Fibroblast of lung (primary cell): ENCODE data around the gene UBQLN3. TPM values are rescaled to one million over a fixed set of nuclear protein-coding genes. Genes with fewer than 3 reads are reported as not detected.

Source experiments
- DNase-seq, 2 donors: peaks; one replicate each; pipeline versions ENCODE4 v3.0.0 to v3.0.0-alpha.2; 2010; ENCODE audit warnings: low read depth in 2 of 2
- H2AFZ ChIP-seq: 2 replicates; pipeline ENCODE4 v1.5.1; 2012; ENCODE audit warnings: low read length, control low read depth, inconsistent platforms
- H3K27ac ChIP-seq: 2 replicates; pipeline ENCODE4 v1.5.1; 2011; ENCODE audit warnings: low read length, control low read depth; ENCODE audit not compliant: insufficient read depth
- H3K27me3 ChIP-seq: 2 replicates; pipeline ENCODE4 v1.5.1; 2011; ENCODE audit warnings: mild to moderate bottlenecking, low read length; ENCODE audit not compliant: control insufficient read depth, insufficient read depth
- H3K36me3 ChIP-seq: 2 replicates; pipeline ENCODE4 v1.5.1; 2011; ENCODE audit warnings: low read length; ENCODE audit not compliant: control insufficient read depth, insufficient read depth
- H3K4me1 ChIP-seq: 2 replicates; pipeline ENCODE4 v1.5.1; 2011; ENCODE audit warnings: low read length; ENCODE audit not compliant: control insufficient read depth, insufficient read depth; ENCODE audit errors: extremely low read depth
- H3K4me2 ChIP-seq: 2 replicates; pipeline ENCODE4 v1.5.1; 2011; ENCODE audit warnings: low read length, control low read depth; ENCODE audit not compliant: insufficient read depth; ENCODE audit errors: extremely low read depth
- H3K4me3 ChIP-seq, 4 experiments: fragments of 200-600 bp in 1 of 4; sonication (generic) in 1 of 4; replicated peaks in 1 of 4; 2 replicates each; pipeline ENCODE4 v1.5.1; 2011 to 2016; ENCODE audit warnings: low read length in 4 of 4, low read depth in 3 of 4, mild to moderate bottlenecking in 3 of 4, control low read depth in 2 of 4, inconsistent platforms in 1 of 4, mixed read lengths in 1 of 4; ENCODE audit not compliant: insufficient read depth in 1 of 4; ENCODE audit errors: control extremely low read depth in 1 of 4
- H3K79me2 ChIP-seq: 2 replicates; pipeline ENCODE4 v1.5.1; 2012; ENCODE audit warnings: mild to moderate bottlenecking, low read length, inconsistent platforms; ENCODE audit not compliant: control insufficient read depth, insufficient read depth
- H3K9ac ChIP-seq: 2 replicates; pipeline ENCODE4 v1.5.1; 2011; ENCODE audit warnings: mild to moderate bottlenecking, low read length, control low read depth; ENCODE audit not compliant: insufficient read depth
- H3K9me3 ChIP-seq: 2 replicates; pipeline ENCODE4 v1.5.1; 2012; ENCODE audit warnings: low read depth, low read length; ENCODE audit not compliant: control insufficient read depth, insufficient read depth
- H4K20me1 ChIP-seq: 2 replicates; pipeline ENCODE4 v1.5.1; 2011; ENCODE audit warnings: low read length; ENCODE audit not compliant: control insufficient read depth, insufficient read depth; ENCODE audit errors: extremely low read depth
- CTCF ChIP-seq, 2 donors: IDR thresholded peaks in 1 of 2; conservative IDR thresholded peaks in 1 of 2; 1 replicate in 1 of 2; 2 replicates in 1 of 2; pipeline ENCODE4 v1.5.1; 2011 to 2012; ENCODE audit warnings: low read length in 2 of 2, control low read depth in 1 of 2, inconsistent platforms in 1 of 2, low read depth in 1 of 2, mild to moderate bottlenecking in 1 of 2
- EZH2 ChIP-seq: IDR thresholded peaks from 2 replicates; pipeline ENCODE4 v1.5.1; 2012; ENCODE audit warnings: low read length, control low read depth, mild to moderate bottlenecking; ENCODE audit errors: missing control alignments
- polyA plus RNA-seq, 2 donors: library from polyadenylated mRNA; depleted of rRNA in 1 of 2; stranded (reverse) in 1 of 2; unstranded in 1 of 2; fragments of >200 nt; gene quantifications; 2 replicates each; pipeline ENCODE4 v1.2.1, GENCODE V29; 2011 to 2012; ENCODE audit warnings: missing spikeins in 1 of 2
- total RNA-seq: library from RNA; depleted of rRNA; stranded (reverse); fragments of >200 nt; gene quantifications from 2 replicates; pipeline ENCODE4 v1.2.1, GENCODE V29; 2014

The UBQLN3 gene
- total and polyA plus RNA-seq, 2 donors (not counting 1 experiment from before 2014, with no cell fraction given), result 0.17 TPM; not detected in 1

GRCh38 chr11:5500393-5500801 lies 9.4 kb downstream of the UBQLN3 start:
- Histone ChIP-seq H2AFZ (no peak overlapping the region), H3K27me3 (no peaks in the 10 kb centered on the region), H3K27ac (no peak overlapping the region), H3K9me3 (no peaks in the 10 kb centered on the region), H3K9ac (no peak overlapping the region), H3K4me2 (no peak overlapping the region), H3K4me1 (no peaks in the 10 kb centered on the region), H3K36me3 (no peaks in the 10 kb centered on the region), H3K4me3 (no peak overlapping the region), H4K20me1 (no peaks in the 10 kb centered on the region), H3K79me2 (no peaks in the 10 kb centered on the region)
- TF ChIP-seq EZH2 (no peak), CTCF (conservative IDR thresholded peaks at IDR 0.05 in 1 of 2, IDR thresholded peaks at IDR 0.05 in 1 of 2; ENCODE audit: low read depth in 1 of 2, low read length in 2 of 2) (no peak)
- DNase-seq, result no peak

GRCh38 chr11:5499671-5500070 lies 10.1 kb downstream of the UBQLN3 start:
- no peaks in the 10 kb centered on the region for H3K79me2 ChIP-seq
- no peaks in the 10 kb centered on the region for H3K9me3 ChIP-seq
- H3K36me3 ChIP-seq, result no peaks in the 10 kb centered on the region
- no peak overlapping the region for H3K27ac ChIP-seq
- no peak overlapping the region for H3K9ac ChIP-seq
- no peaks in the 10 kb centered on the region for H3K4me1 ChIP-seq
- H4K20me1 ChIP-seq, result no peaks in the 10 kb centered on the region
- H3K4me3 ChIP-seq, result no peak overlapping the region
- no peak overlapping the region for H3K4me2 ChIP-seq
- H2AFZ ChIP-seq, result no peak overlapping the region
- no peaks in the 10 kb centered on the region for H3K27me3 ChIP-seq
- no peak for DNase-seq
- TF ChIP-seq CTCF (conservative IDR thresholded peaks at IDR 0.05 in 1 of 2, IDR thresholded peaks at IDR 0.05 in 1 of 2; ENCODE audit: low read depth in 1 of 2, low read length in 2 of 2), result no peak
- TF ChIP-seq EZH2, result no peak

DNA sequence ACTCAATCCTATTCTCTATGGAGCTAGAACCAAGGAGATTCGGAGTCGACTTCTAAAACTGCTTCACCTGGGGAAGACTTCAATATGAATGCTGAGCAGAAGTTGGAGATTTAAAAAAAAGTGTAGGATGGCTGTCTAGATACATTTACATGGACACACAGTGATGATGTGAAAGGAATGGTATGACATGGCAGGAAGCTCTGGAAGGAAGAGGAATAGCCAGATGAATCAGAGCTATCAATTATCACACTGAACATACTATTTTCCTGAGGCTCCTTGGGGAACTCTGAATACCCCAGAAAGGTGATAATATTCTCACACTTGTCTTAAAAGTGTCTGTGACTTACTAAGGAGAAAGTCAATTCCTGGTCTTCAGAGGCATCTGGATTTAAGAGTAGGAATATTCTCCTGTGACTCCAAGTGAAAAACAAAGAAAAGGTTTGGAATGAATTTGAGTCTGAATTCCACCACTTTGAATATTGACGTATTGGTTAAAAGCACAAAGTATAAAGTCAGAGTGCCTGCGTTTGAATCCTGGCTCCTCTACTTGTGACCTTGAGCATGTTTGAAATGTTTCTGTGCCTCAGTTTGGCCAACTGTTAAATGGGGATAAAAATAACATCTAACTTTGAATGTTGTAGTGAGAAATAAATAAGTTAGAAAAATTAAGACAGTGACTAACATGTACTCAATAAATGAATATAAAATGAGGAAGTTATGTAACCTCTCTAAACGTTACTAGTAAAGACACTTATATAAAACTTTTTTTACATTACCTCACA lies 20.0 kb downstream of the UBQLN3 start:
- no peaks in the 10 kb centered on the region for H4K20me1 ChIP-seq
- no peaks in the 10 kb centered on the region for H3K27me3 ChIP-seq
- no peak overlapping the region for H2AFZ ChIP-seq
- H3K27ac ChIP-seq, result no peak overlapping the region
- H3K9ac ChIP-seq, result no peak overlapping the region
- H3K4me2 ChIP-seq, result no peak overlapping the region
- no peaks in the 10 kb centered on the region for H3K79me2 ChIP-seq
- TF ChIP-seq CTCF (conservative IDR thresholded peaks at IDR 0.05 in 1 of 2, IDR thresholded peaks at IDR 0.05 in 1 of 2; ENCODE audit: low read depth in 1 of 2, low read length in 2 of 2) (no peak), EZH2 (no peak)
- no peak for DNase-seq
- H3K9me3 ChIP-seq, result no peaks in the 10 kb centered on the region
- H3K4me1 ChIP-seq, result no peaks in the 10 kb centered on the region
- no peak overlapping the region for H3K4me3 ChIP-seq
- H3K36me3 ChIP-seq, result no peaks in the 10 kb centered on the region
